ENCODE results near the gene ZFP36L2.

DNA sequence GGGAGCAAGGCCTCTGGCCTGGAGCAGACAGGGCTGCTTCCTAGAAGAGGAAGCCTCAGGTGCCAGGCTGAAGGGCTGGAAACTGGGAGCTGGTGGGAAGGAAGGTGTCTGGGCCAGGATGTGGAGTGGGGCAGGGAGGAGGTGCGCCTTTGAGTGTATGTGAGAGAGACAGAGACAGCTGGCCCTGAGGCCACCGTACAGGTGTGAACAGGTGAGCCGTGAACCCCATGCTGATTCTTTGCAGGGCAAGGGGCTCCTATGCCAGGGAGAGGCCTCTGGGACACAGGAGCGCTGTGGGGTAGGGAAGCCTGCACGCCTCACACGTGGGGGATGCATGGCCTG, 16.3 kb downstream of the ZFP36L2 start:
- no peak for TF ChIP-seq POLR2A (IDR thresholded peaks at IDR 0.05)
- no peak for TF ChIP-seq POLR2AphosphoS5 (IDR thresholded peaks at IDR 0.05)
- TF ChIP-seq EP300 (IDR thresholded peaks at IDR 0.05; ENCODE audit: low read depth): no peak

All from transverse colon (tissue), 3 donors.